Stomach (tissue), 4 donors: Measurements from ENCODE around the gene EDIL3.

Experiments used
- EP300 ChIP-seq: sonication (generic); formaldehyde crosslinking; IDR thresholded peaks from one replicate; pipeline ENCODE4 v1.6.1; 2017; ENCODE audit warnings: antibody characterized with exemption
- POLR2A ChIP-seq, 4 donors: fragments of 450-650 bp; IDR thresholded peaks; one replicate each; pipeline ENCODE4 v1.6.1; 2016; ENCODE audit warnings: antibody characterized with exemption in 4 of 4, control low read depth in 2 of 4, mild to moderate bottlenecking in 1 of 4, moderate library complexity in 1 of 4
- TF ChIP-seq, protein P1 (sequence below), 7 experiments: fragments of 450-650 bp in 4 of 7; fragments of 200-600 bp in 3 of 7; sonication (generic) in 3 of 7; IDR thresholded peaks; one replicate each; pipeline ENCODE4 v1.5.1; 2016 to 2019; ENCODE audit warnings: antibody characterized with exemption in 7 of 7, control low read depth in 2 of 7, mild to moderate bottlenecking in 1 of 7

DNA sequence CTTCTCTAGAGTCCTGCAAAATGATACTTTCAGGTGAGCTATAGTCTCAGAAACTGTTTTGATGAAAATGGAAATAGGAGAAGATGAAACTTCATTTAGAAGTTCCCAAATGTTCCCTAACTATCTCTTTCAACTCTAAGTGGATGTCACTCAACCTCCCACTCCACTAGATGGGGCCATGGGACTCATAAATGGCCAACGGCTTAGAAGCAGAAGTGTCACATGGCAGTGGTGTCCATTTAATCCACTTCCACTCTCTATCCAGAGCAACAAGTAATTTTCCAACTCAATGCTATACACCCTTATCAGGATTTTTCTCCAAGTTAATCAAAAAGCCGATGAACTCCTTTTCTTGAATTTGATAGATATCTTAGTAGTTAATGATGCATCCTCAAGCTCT, 295.7 kb downstream of the EDIL3 start:
- TF ChIP-seq, protein P1, sequence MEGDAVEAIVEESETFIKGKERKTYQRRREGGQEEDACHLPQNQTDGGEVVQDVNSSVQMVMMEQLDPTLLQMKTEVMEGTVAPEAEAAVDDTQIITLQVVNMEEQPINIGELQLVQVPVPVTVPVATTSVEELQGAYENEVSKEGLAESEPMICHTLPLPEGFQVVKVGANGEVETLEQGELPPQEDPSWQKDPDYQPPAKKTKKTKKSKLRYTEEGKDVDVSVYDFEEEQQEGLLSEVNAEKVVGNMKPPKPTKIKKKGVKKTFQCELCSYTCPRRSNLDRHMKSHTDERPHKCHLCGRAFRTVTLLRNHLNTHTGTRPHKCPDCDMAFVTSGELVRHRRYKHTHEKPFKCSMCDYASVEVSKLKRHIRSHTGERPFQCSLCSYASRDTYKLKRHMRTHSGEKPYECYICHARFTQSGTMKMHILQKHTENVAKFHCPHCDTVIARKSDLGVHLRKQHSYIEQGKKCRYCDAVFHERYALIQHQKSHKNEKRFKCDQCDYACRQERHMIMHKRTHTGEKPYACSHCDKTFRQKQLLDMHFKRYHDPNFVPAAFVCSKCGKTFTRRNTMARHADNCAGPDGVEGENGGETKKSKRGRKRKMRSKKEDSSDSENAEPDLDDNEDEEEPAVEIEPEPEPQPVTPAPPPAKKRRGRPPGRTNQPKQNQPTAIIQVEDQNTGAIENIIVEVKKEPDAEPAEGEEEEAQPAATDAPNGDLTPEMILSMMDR (IDR thresholded peaks at IDR 0.05): no peak
- TF ChIP-seq POLR2A (IDR thresholded peaks at IDR 0.05) (no peak), EP300 (no peak)
